Left ventricle myocardium inferior (tissue), 1 donor: ENCODE data around the gene CELF4. TPM values are rescaled to one million over a fixed set of nuclear protein-coding genes. Genes with fewer than 3 reads are reported as not detected.

Source experiments
- DNase-seq: peaks from one replicate; pipeline ENCODE4 v3.0.0-alpha.2; 2020
- H3K27ac ChIP-seq: fragments of 200-600 bp; replicated peaks from 2 replicates; pipeline ENCODE4 v1.8.0; 2021
- H3K27me3 ChIP-seq: fragments of 200-600 bp; 2 replicates; pipeline ENCODE4 v1.8.0; 2021; ENCODE audit warnings: low read depth
- H3K36me3 ChIP-seq: fragments of 200-600 bp; 2 replicates; pipeline ENCODE4 v1.8.0; 2021
- H3K4me1 ChIP-seq: fragments of 200-600 bp; 2 replicates; pipeline ENCODE4 v1.8.0; 2021
- H3K4me3 ChIP-seq: fragments of 200-600 bp; 2 replicates; pipeline ENCODE4 v1.8.0; 2021; ENCODE audit warnings: mild to moderate bottlenecking, moderate library complexity
- H3K9me3 ChIP-seq: fragments of 200-600 bp; replicated peaks from 2 replicates; pipeline ENCODE4 v1.8.0; 2021
- CTCF ChIP-seq: fragments of 200-600 bp; IDR thresholded peaks from 2 replicates; pipeline ENCODE4 v1.8.0; 2021; ENCODE audit warnings: antibody characterized with exemption, mild to moderate bottlenecking, borderline replicate concordance
- intact Hi-C: fragments of 100-400 bp; cut with micrococcal nuclease; formaldehyde crosslinking; loops from one replicate; pipeline ENCODE4 v1.11.0; 2022
- total RNA-seq: library from RNA; stranded (reverse); fragmentation: NEBNext Ultra II Directional; extraction: Animal tissue kit (Norgen Biotek cat#: 25700); gene quantifications from one replicate; pipeline ENCODE4 v1.2.1, GENCODE V29; 2021
- donor health status: DM: no; HTN: yes; CAD: no; lungs with severe emphysema.

The CELF4 gene
- total RNA-seq, 1 donor from 2014 or later, result 0.60 TPM

- no peaks in the 10 kb centered on the region for H3K36me3 ChIP-seq
- H3K27ac ChIP-seq, result no peak overlapping the region
- TF ChIP-seq CTCF, result no peak
- intact Hi-C loops, result no loop called here
- no peaks in the 10 kb centered on the region for H3K9me3 ChIP-seq
- H3K4me1 ChIP-seq, result no peaks in the 10 kb centered on the region
- no peak for DNase-seq
- H3K4me3 ChIP-seq, result no peak overlapping the region
- H3K27me3 ChIP-seq, result peaks cover 83% of the 10 kb centered on the region
Measured at GRCh38 chr18:37341473-37342086, 224.0 kb downstream of the CELF4 start.

- Histone ChIP-seq H3K27me3 (peaks cover 83% of the 10 kb centered on the region), H3K4me1 (no peaks in the 10 kb centered on the region), H3K27ac (no peak overlapping the region), H3K4me3 (no peak overlapping the region), H3K9me3 (no peaks in the 10 kb centered on the region), H3K36me3 (no peaks in the 10 kb centered on the region)
- no peak for DNase-seq
- intact Hi-C loops, result no loop called here
- TF ChIP-seq CTCF, result no peak
Measured at GRCh38 chr18:37341016-37341415, 224.6 kb downstream of the CELF4 start.

- no peaks in the 10 kb centered on the region for H3K36me3 ChIP-seq
- intact Hi-C loops, result no loop called here
- TF ChIP-seq CTCF, result no peak
Measured at GRCh38 chr18:37339701-37340215, 225.8 kb downstream of the CELF4 start.

GRCh38 chr18:37336568-37337285 is 228.9 kb downstream of the CELF4 start:
- Histone ChIP-seq H3K27ac (no peak overlapping the region), H3K4me1 (no peaks in the 10 kb centered on the region), H3K9me3 (no peaks in the 10 kb centered on the region), H3K27me3 (peaks cover 67% of the 10 kb centered on the region), H3K4me3 (no peak overlapping the region), H3K36me3 (no peaks in the 10 kb centered on the region)
- TF ChIP-seq CTCF, result no peak
- no peak for DNase-seq
- intact Hi-C loops, result no loop called here

More at GRCh38 chr18:37339701-37340215, 225.8 kb downstream of the CELF4 start:
- H3K9me3 ChIP-seq, result no peaks in the 10 kb centered on the region
- no peak overlapping the region for H3K27ac ChIP-seq
- H3K27me3 ChIP-seq, result peaks cover 76% of the 10 kb centered on the region
- no peak for DNase-seq
- H3K4me1 ChIP-seq, result no peaks in the 10 kb centered on the region
- no peak overlapping the region for H3K4me3 ChIP-seq

GRCh38 chr18:37335409-37335736 is 230.2 kb downstream of the CELF4 start:
- Histone ChIP-seq H3K27ac (no peak overlapping the region), H3K36me3 (no peaks in the 10 kb centered on the region), H3K9me3 (no peaks in the 10 kb centered on the region), H3K27me3 (peaks cover 65% of the 10 kb centered on the region), H3K4me1 (no peaks in the 10 kb centered on the region), H3K4me3 (no peak overlapping the region)
- TF ChIP-seq CTCF, result peak; percentile 19
- no peak for DNase-seq
- intact Hi-C loops, result no loop called here
